Skeletal muscle cell (primary cell): ENCODE measurements around the gene UTP20.
"Not testable (repeated sequence)": the region's sequence is repeated elsewhere in the genome, so short reads cannot be mapped to it uniquely, and the experiment has no call there.

Experiments used
- DNase-seq: peaks from one replicate; pipeline ENCODE4 v3.0.0-alpha.2; 2010; ENCODE audit warnings: low read depth
- H3K4me3 ChIP-seq: 2 replicates; pipeline ENCODE4 v1.5.1; 2011; ENCODE audit warnings: low read depth, mild to moderate bottlenecking, control low read depth, low read length, moderate library complexity

The UTP20 gene

DNA sequence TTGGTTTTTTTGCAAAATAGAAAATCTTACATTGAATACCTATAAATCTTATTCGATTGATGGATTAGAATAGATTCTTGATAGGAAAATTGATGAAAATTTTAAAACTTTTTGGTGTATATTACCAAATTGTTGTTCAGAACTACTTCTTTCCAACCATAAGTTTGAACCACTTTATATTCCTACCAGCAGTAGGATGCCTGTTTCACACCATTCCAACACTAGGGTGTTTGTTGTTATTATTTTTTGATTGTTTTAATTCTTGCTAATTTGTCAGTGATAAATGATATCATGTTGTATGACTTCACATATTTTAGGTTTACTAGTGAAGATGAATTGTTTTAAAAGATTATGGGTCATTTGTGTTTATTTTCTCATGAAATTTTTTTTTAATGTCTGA, 43.4 kb downstream of the UTP20 start:
- no peak for DNase-seq
- H3K4me3 ChIP-seq = no peak overlapping the region

DNA sequence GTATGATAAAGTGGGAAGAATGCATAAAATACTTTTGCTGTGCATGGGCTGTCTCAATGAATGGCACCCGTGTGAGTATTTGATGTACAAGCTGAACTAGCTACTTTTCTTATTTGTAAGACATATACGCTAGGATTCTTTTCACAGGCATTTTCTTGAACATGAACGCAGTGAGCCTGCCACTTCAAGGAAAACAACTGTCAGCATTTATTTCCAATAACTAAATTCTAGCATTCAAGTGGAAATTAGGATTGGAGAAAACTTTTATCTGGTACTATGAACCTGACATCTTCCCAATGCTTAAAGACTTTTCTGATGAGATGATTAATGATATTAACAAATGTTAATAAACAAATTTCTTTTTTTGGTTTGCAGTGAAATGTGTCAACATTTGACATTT, 45.7 kb downstream of the UTP20 start:
- no peak overlapping the region for H3K4me3 ChIP-seq
- DNase-seq = no peak

GRCh38 chr12:101327051-101327450, 47.1 kb downstream of the UTP20 start:
- DNase-seq = no peak
- H3K4me3 ChIP-seq = no peak overlapping the region

- no peak for DNase-seq
- H3K4me3 ChIP-seq = no peak overlapping the region
Observed at GRCh38 chr12:101327546-101327945, 47.6 kb downstream of the UTP20 start.

DNA sequence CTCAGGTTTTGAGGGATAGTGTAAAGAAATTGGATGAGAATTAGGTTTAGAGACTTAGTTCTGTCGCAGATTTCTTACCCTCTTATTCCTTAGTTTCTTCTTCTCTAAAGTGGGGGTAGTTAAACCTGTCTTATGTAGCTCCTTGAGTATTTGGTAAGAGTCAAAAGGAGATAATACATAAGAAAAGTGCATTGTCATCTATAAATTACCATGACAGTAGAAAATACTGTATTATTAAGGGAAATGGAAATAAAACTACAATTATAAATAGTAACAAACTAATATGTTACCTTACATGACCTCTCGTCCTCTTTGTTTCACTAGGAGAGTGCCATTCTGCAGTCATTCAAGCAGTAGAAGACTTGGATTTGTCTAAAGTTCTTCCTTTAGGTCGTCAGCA, 49.0 kb downstream of the UTP20 start:
- no peak overlapping the region for H3K4me3 ChIP-seq
- DNase-seq = no peak

- DNase-seq = no peak
- H3K4me3 ChIP-seq = no peak overlapping the region
Observed at GRCh38 chr12:101330631-101331030, 50.7 kb downstream of the UTP20 start.

GRCh38 chr12:101336437-101336836, 56.5 kb downstream of the UTP20 start:
- no peak overlapping the region for H3K4me3 ChIP-seq
- no peak for DNase-seq

DNA sequence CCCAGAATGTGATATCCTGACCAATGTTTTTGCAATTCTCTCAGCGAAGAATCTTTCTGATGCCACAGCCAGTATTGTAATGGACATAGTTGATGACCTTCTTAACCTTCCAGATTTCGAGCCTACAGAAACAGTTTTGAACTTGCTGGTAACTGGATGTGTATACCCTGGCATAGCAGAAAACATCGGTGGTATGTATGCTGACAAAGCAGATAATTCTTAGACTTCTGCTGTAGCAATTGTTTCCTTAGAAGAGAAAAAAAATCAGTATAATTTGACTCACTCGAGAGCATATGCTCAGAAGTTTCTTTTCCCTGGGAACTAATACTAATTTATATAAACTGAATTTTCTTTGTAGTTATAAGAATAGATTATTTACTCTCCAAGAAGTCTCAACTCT, 58.2 kb downstream of the UTP20 start:
- no peak overlapping the region for H3K4me3 ChIP-seq
- no peak for DNase-seq

GRCh38 chr12:101343893-101344292, 64.0 kb downstream of the UTP20 start:
- no peak for DNase-seq

GRCh38 chr12:101351682-101352081, 71.8 kb downstream of the UTP20 start:
- no peak for DNase-seq
- H3K4me3 ChIP-seq = no peak overlapping the region

More at GRCh38 chr12:101343893-101344292, 64.0 kb downstream of the UTP20 start:
- H3K4me3 ChIP-seq = no peak overlapping the region

GRCh38 chr12:101356794-101357193, 76.9 kb downstream of the UTP20 start:
- no peak for DNase-seq
- H3K4me3 ChIP-seq = no peak overlapping the region

- no peak overlapping the region for H3K4me3 ChIP-seq
- DNase-seq = no peak
Observed at GRCh38 chr12:101361455-101361854, 81.5 kb downstream of the UTP20 start.

DNA sequence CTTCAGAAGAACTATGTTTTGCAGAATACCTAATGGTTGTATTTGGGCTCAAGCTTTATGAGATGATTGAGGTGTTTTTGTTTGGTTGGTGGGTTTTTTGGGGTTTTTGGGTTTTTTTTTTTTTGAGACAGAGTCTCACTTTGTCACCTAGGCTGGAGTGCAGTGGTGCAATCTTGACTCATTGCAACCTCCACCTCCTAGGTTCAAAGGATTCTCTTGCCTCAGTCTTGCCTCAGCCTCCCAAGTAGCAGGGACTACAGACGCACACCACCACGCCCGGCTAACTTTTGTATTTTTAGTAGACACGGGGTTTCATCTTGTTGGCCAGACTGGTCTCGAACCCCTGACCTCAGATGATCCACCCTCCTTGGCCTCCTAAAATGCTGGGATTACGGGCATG, 88.1 kb downstream of the UTP20 start:
- H3K4me3 ChIP-seq = no peak overlapping the region
- no peak for DNase-seq

GRCh38 chr12:101372431-101372830, 92.5 kb downstream of the UTP20 start:
- no peak for DNase-seq
- H3K4me3 ChIP-seq = no peak overlapping the region

GRCh38 chr12:101375573-101375972, 95.7 kb downstream of the UTP20 start:
- H3K4me3 ChIP-seq = no peak overlapping the region
- DNase-seq = no peak

DNA sequence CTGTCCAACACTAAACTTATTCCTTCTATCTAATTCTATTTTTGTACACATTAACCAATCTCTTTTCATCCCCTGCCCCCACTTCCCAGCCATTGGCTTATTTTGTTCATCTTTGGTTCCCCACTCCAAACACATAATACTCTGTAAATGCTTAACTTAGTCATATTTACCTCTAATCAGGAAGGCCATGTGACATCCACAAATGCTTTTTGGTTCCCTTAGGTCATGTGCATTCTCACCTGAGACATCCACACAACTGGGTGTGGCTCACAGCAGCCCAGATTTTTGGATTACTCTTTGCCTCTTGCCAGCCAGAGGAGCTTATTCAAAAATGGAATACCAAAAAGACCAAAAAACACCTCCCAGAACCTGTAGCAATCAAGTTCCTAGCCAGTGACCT, 99.2 kb downstream of the UTP20 start:
- H3K4me3 ChIP-seq = no peak overlapping the region
- DNase-seq = no peak

GRCh38 chr12:101391181-101391580, 111.3 kb downstream of the UTP20 start:
- not testable (repeated sequence) for H3K4me3 ChIP-seq, DNase-seq

DNA sequence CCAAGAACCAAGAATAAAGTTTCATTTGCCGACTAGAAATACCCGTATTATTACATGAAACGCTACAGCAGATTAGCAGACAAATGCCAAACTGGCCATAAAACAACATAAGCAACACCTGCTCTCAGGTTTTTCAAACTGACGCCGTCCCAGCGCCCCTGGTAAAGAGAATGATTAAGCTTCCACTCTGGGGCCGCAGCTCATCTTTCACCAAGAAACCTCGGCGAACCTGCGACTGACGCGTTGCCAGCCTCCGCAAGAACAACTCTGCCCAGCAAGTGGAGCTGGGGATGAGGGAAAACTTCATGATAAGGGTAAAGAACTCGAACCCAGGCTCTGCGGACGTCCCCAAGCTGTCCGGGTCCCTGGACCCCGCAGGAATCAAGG, 127.1 kb downstream of the UTP20 start:
- peak; percentile 3 for DNase-seq
- H3K4me3 ChIP-seq = peak overlapping the region; percentile 63

DNA sequence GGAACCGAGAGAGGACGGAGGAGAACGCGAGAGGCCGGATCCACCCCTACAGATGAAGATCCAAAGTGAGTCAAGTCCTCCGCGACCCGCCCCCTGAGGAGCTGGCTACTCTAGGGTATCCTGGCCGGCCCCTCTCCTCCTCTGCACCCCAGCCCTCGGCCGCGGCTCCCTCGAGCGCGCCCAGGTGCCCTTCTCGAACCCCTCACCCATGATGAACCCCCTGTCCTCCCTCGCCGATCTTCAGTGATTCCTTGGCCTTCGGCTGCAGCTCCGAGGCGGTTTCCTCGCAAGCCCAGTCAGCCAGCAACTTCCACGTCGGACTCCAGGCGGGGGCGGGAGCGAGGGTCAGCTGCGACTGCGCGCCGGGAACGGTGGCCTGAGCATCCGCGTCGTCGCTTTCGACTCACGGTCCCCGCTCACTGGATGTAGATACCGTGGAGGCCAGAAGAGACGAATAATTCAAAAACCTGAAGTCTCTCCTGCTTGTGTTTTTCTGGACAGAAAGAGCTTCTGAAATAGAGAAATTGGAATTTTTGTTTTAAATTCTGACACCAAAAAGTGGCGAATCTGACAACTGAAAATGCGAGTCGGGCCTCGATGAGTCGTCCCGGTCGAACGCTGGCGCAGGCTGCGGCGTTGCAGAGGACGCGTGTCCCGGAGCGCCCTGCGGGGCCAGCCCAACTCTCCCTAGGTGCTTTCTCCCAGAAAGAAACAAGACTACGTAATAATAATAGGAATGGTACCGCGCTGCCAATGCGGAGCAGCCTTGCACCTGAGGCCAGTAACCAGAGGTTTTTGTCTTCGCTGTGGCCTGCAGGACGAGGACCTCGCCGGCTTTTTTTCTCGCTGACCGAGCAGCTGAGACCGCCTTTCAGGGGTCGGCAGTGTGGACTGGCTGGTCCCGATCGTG, 127.8 kb downstream of the UTP20 start, which contains the start of gene ARL1:
Gene ARL1, minus strand, starts transcription at position 337 of the 910 bp plus-strand sequence. Its CDS starts 127 bp downstream, at position 210.
- peak; percentile 61 for DNase-seq
- peak within 1 kb of the TSS; percentile 63 for H3K4me3 ChIP-seq

DNA sequence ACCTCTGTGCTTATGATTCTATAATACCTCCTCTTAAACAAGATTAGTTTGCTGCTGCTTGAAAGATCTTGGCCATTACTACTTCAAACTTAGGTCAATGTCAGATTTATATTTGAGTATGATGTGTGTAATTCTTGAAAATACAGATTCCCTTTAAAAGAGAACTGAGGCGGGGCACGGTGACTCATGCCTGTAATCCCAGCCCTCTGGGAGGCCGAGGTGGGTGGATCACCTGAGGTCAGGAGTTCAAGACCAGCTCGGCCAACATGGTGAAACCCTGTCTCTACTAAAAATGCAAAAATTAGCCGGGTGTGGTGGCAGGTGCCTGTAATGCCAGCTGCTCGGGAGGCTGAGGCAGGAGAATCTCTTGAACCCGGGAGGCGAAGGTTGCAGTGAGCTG, 130.3 kb downstream of the UTP20 start:
- not testable (repeated sequence) for H3K4me3 ChIP-seq, DNase-seq

DNA sequence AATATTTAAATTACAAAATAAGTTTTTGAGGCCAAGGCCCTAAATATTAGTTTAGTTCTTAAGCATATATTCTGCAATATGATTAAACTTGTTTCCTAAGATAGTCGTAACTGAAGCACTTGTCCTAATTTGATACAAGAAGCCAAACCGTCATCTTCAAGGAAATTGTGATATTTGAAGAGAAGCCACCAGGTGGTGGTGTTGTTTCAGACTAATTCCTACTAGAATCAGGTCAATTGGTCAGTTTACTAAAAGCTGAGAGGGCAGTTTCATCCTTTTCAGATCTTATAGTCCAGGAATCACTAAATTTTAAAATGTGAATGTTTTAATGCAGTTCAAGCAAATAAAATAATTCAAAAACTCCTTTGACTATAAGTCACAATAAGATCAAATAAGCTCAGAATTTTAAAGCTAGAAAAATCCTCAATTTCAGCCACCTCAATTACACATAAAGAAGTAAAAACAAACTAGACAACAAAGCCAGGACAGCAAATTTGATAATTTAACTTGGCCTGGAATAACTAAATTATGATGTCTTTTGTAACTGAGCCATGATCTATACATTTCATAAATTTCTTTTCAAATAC, 134.7 kb downstream of the UTP20 start:
- no peak overlapping the region for H3K4me3 ChIP-seq
- DNase-seq = peak; percentile 15
